H7 (cell line): ENCODE measurements around the gene CAMK1D. TPM values are rescaled to one million over a fixed set of nuclear protein-coding genes. Genes with fewer than 3 reads are reported as not detected.
"Not testable (repeated sequence)": the region's sequence is repeated elsewhere in the genome, so short reads cannot be mapped to it uniquely, and the experiment has no call there.

Source experiments
- DNase-seq: peaks from one replicate; pipeline ENCODE4 v3.0.0; 2012
- H3K27me3 ChIP-seq: 2 replicates; pipeline ENCODE4 v1.6.0; 2011; ENCODE audit warnings: mild to moderate bottlenecking, low read length; ENCODE audit not compliant: control insufficient read depth, insufficient read depth
- H3K36me3 ChIP-seq: replicated peaks from 2 replicates; pipeline ENCODE4 v1.5.1; 2011; ENCODE audit warnings: low read length; ENCODE audit not compliant: control insufficient read depth, insufficient read depth
- H3K4me3 ChIP-seq: 2 replicates; pipeline ENCODE4 v1.5.1; 2011; ENCODE audit warnings: low read depth, mild to moderate bottlenecking, control low read depth, low read length, moderate library complexity; ENCODE audit not compliant: insufficient read depth
- total RNA-seq: library from RNA; depleted of rRNA; stranded (reverse); fragments of >200 nt; shearing (Covaris generic); gene quantifications from 2 replicates; pipeline ENCODE4 v1.2.3, GENCODE V29; 2014

The CAMK1D gene
- total RNA-seq, 1 experiment from 2014 or later = 2.9 TPM

GRCh38 chr10:12721334-12721733 lies 372.0 kb downstream of the CAMK1D start:
- H3K27me3 ChIP-seq = no peaks in the 10 kb centered on the region
- DNase-seq = no peak
- no peak overlapping the region for H3K4me3 ChIP-seq
- no peaks in the 10 kb centered on the region for H3K36me3 ChIP-seq

GRCh38 chr10:12723220-12723619 lies 373.9 kb downstream of the CAMK1D start:
- no peak for DNase-seq
- H3K36me3 ChIP-seq = no peaks in the 10 kb centered on the region
- H3K27me3 ChIP-seq = no peaks in the 10 kb centered on the region
- H3K4me3 ChIP-seq = no peak overlapping the region

GRCh38 chr10:12724807-12725579 lies 375.6 kb downstream of the CAMK1D start:
- H3K27me3 ChIP-seq = no peaks in the 10 kb centered on the region
- peak; percentile 51 for DNase-seq
- no peak overlapping the region for H3K4me3 ChIP-seq
- H3K36me3 ChIP-seq = no peaks in the 10 kb centered on the region

GRCh38 chr10:12725580-12725888 lies 376.2 kb downstream of the CAMK1D start:
- not testable (repeated sequence) for DNase-seq, H3K27me3 ChIP-seq, H3K36me3 ChIP-seq, H3K4me3 ChIP-seq

- no peak for DNase-seq
- H3K36me3 ChIP-seq = no peaks in the 10 kb centered on the region
- H3K27me3 ChIP-seq = no peaks in the 10 kb centered on the region
- no peak overlapping the region for H3K4me3 ChIP-seq
Measured at GRCh38 chr10:12726971-12727831, 377.9 kb downstream of the CAMK1D start.

GRCh38 chr10:12727832-12728215 lies 378.5 kb downstream of the CAMK1D start:
- no peak overlapping the region for H3K4me3 ChIP-seq
- DNase-seq = no peak

GRCh38 chr10:12728494-12728893 lies 379.1 kb downstream of the CAMK1D start:
- DNase-seq = no peak
- Histone ChIP-seq H3K4me3 (no peak overlapping the region), H3K36me3 (no peaks in the 10 kb centered on the region), H3K27me3 (no peaks in the 10 kb centered on the region)

More at GRCh38 chr10:12727832-12728215, 378.5 kb downstream of the CAMK1D start:
- H3K27me3 ChIP-seq = no peaks in the 10 kb centered on the region
- H3K36me3 ChIP-seq = no peaks in the 10 kb centered on the region

GRCh38 chr10:12729885-12730284 lies 380.5 kb downstream of the CAMK1D start:
- Histone ChIP-seq H3K27me3 (no peaks in the 10 kb centered on the region; the same call in 1 of the 2 replicates), H3K4me3 (no peak overlapping the region), H3K36me3 (no peaks in the 10 kb centered on the region)
- DNase-seq = peak; percentile 79

- no peaks in the 10 kb centered on the region for H3K36me3 ChIP-seq
- DNase-seq = no peak
- H3K27me3 ChIP-seq = no peaks in the 10 kb centered on the region; the same call in 1 of the 2 replicates
- H3K4me3 ChIP-seq = no peak overlapping the region
Measured at GRCh38 chr10:12730809-12731519, 381.6 kb downstream of the CAMK1D start.

- Histone ChIP-seq H3K4me3 (no peak overlapping the region), H3K27me3 (no peaks in the 10 kb centered on the region; the same call in 1 of the 2 replicates), H3K36me3 (no peaks in the 10 kb centered on the region)
- DNase-seq = no peak
Measured at GRCh38 chr10:12733271-12733670, 383.9 kb downstream of the CAMK1D start.

- no peak overlapping the region for H3K4me3 ChIP-seq
- no peak for DNase-seq
- no peaks in the 10 kb centered on the region for H3K36me3 ChIP-seq
- H3K27me3 ChIP-seq = no peaks in the 10 kb centered on the region; the same call in 1 of the 2 replicates
Measured at GRCh38 chr10:12735843-12736462, 386.6 kb downstream of the CAMK1D start.

GRCh38 chr10:12740813-12741212 lies 391.5 kb downstream of the CAMK1D start:
- Histone ChIP-seq H3K27me3 (no peaks in the 10 kb centered on the region), H3K36me3 (no peaks in the 10 kb centered on the region), H3K4me3 (no peak overlapping the region)
- no peak for DNase-seq

GRCh38 chr10:12741360-12741804 lies 392.0 kb downstream of the CAMK1D start:
- no peak overlapping the region for H3K4me3 ChIP-seq
- no peaks in the 10 kb centered on the region for H3K36me3 ChIP-seq
- no peak for DNase-seq

GRCh38 chr10:12742771-12743170 lies 393.4 kb downstream of the CAMK1D start:
- no peak for DNase-seq
- Histone ChIP-seq H3K36me3 (no peaks in the 10 kb centered on the region), H3K4me3 (no peak overlapping the region), H3K27me3 (no peaks in the 10 kb centered on the region)

More at GRCh38 chr10:12741360-12741804, 392.0 kb downstream of the CAMK1D start:
- H3K27me3 ChIP-seq = no peaks in the 10 kb centered on the region
